DMS153 treated with DMSO at 0.1 percent for 48 hours (cell line): Measurements from ENCODE around the gene ZAP70.
A peak's percentile ranks its signal among the peaks of the same experiment; 100 is the strongest.

Experiments used
- DNase-seq: peaks from one replicate; lab custom pipeline; 2025; ENCODE audit not compliant: unreplicated experiment; lab: John Stamatoyannopoulos, UW

Gene ZAP70

DNA sequence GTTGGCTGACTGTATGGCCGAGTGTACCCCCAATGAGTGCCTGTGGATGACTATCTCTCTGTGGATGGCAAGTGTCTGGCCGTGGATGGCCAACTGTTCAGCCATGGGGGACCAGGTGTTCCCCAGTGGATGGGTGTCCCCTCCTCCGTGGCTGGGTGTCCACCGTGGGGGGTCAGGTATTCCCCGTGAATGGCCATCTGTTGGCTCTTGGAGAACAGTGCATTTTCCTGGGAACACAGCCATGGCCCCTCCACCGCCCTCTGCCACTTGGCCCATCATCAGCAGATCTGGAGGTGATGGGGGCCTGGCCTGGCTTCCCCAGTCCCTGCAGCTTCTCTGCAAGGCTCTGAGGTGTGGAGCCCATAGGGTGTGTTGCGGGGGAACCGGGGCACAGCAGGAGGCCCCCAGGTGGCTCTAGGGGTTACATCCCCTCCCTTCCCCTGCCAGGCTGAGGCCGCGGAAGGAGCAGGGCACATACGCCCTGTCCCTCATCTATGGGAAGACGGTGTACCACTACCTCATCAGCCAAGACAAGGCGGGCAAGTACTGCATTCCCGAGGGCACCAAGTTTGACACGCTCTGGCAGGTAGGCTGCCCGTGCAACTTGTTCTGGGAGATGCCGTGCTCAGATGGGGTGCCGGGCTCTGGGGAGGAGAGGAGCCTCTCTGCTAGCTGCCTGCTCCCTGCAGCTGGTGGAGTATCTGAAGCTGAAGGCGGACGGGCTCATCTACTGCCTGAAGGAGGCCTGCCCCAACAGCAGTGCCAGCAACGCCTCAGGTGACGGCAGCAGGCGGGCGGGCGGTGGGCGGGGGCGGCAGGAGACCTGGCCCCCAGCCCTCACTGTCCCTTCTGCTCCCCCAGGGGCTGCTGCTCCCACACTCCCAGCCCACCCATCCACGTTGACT, 19.3 kb downstream of the ZAP70 start:
- DNase-seq: no peak

DNA sequence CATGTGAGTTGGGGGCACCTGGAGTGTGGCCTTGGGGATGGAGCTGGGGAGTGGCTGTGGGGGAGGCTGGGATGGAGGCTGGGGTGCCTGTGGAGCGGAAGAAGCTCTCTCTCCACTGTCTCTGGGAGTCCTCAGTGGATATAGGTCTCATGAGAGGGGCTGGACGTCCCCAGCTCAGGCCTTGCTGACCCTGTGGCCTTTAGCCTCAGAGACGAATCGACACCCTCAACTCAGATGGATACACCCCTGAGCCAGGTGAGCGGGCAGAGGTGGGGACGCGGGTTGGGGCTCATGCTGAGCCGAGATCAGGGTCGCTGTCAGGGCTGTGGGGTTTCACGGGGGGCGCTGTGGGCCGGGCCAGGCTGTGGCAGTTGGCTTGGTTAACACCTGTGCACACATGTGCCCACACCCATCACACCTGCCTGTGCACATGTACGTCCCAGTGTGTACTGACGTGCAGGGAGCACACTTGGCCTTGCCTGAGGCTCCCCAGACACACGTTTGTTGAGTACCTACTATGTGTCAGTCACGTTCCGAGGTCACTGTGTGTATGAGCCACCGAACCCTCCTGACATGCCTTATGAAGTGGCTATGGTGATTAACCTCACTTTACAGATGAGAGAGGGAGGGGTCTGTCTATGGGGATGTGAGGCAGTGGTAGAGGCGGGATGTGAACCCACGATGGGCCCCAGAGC, 20.1 kb downstream of the ZAP70 start:
- DNase-seq: no peak

DNA sequence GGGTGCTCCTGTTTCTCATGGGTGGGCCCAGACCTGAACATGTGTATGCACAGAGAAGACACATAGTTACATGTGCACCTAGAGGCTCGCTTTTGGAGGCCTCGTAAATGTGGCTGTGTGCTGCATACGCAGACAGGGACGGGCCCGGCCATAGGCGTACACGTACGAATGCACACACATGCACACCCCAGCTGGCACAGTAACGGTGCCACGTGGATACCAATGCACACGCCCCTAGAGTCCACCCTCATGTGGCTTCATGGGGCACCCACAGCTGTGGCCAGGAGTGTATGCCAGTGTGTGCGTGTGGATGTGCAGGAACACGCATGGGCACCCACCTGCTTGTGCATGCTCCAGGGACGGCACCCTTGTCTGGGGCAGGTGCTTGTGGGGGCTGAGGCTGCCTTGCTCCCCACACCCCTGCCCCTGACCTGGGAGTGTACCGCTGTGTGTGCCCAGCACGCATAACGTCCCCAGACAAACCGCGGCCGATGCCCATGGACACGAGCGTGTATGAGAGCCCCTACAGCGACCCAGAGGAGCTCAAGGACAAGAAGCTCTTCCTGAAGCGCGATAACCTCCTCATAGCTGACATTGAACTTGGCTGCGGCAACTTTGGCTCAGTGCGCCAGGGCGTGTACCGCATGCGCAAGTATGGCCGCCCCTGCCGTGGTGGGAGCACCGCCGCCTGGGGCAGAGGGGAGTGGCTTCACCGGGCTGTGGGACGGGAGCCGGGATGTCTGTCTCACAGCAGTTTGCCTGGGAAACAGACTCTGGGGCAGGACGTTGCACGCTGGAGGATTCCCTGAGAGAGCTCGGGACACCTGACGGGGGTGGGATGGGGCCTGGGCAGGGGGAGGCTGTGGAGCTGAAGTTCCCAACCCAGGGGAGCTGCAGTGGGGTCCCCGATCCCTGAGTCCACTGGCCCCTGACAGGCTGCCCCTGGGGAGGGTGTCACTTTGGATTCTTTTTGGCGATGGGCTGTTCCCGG, 21.0 kb downstream of the ZAP70 start:
- no peak for DNase-seq

DNA sequence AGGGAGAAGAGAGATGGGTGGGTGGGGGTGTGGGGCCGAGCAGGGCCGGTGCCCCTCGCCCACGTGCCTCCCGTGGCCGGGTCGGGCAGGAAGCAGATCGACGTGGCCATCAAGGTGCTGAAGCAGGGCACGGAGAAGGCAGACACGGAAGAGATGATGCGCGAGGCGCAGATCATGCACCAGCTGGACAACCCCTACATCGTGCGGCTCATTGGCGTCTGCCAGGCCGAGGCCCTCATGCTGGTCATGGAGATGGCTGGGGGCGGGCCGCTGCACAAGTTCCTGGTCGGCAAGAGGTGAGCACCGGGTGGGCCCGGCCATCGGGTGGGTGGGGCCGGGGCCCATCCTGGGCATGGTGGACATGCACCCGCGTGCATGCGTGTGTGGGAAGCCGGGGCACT, 21.8 kb downstream of the ZAP70 start:
- DNase-seq: no peak

GRCh38 chr2:97736185-97736584, 22.8 kb downstream of the ZAP70 start:
- DNase-seq: no peak

GRCh38 chr2:97736608-97737330, 23.4 kb downstream of the ZAP70 start:
- no peak for DNase-seq

- DNase-seq: no peak
Measured at GRCh38 chr2:97737421-97738178, 24.2 kb downstream of the ZAP70 start.

DNA sequence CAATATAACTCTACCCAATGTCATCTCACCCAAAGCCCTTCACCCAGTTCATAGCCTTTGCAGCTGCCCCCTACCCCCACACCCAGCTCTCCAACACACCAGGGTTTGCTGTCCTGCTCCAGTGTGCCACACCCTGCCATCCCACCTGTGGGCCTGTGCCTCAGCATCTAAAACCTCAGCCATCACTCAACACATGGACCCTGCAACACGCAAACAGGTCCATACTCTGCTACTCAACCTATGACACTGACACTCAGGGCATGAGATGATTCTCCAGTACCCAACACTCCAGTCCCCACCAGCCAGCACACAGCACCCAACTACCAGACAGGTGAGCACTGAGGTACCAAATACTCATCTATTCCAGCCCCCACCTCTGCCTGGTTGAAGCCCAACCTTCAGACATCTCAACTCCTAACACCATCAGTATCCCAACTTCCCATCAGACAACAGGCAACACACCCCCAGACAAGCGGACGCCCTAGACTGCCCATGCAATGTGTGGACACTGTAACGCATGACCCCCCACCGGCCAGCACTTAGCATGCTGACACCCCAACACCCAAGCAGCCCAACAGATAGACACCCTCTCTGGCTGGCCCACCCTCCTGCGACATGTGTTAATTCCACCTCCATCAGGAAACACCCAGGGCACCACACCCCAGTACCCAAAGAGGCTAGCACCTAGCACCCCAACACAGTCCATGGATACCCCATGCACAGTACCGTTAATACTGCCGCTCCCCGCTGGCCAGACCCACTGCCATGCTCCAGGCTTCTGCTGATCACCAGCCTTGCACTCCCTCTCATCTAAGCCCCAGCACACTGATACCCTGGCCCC, 25.0 kb downstream of the ZAP70 start:
- DNase-seq: no peak

GRCh38 chr2:97739020-97739892, 25.9 kb downstream of the ZAP70 start:
- no peak for DNase-seq

- no peak for DNase-seq
Measured at GRCh38 chr2:97739893-97740245, 26.5 kb downstream of the ZAP70 start.

- peak; percentile 68 for DNase-seq
Measured at GRCh38 chr2:97740590-97741182, 27.3 kb downstream of the ZAP70 start.

DNA sequence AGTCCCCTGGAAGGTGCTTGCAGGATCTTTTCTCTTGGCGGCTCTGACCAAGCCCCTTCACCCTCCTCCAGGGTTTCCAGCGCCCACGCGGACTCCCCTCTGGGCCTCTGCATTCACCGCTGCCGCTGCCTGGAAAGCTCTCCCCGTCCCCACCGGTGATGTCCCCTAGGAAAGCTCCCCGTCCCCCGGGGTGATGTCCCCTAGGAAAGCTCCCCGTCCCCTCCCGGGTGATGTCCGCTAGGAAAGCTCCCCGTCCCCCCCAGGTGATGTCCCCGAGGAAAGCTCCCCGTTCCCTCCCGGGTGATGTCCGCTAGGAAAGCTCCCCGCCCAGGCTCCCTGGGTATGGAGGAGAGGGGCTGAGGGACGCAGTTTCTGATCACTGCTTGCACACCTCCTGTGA, 27.9 kb downstream of the ZAP70 start:
- DNase-seq: no peak

- no peak for DNase-seq
Measured at GRCh38 chr2:97741686-97742085, 28.3 kb downstream of the ZAP70 start.

DNA sequence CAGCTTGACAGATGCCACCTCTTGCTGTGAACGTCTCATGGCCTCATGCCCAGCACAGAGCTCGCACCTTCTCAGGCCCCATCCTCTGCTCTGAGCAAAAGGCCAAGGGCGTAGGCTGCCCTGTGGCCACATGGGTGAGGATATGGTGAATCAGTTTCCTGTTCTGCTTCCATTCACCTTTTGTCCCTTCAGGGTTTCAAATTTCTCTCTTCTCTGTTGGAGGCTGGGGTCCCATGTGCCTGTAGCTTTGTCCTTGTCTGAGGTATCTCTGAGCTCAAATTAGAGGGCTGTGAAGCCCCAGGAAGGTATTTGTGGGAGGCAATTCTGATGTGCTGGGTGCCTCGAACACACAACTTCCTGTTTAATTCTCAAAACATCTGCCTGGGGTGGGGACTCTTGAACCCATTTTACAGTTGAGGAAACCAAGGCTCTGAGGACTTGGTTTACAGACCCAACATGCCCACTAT, 29.0 kb downstream of the ZAP70 start:
- no peak for DNase-seq

GRCh38 chr2:97743913-97744312, 30.5 kb downstream of the ZAP70 start:
- DNase-seq: no peak

DNA sequence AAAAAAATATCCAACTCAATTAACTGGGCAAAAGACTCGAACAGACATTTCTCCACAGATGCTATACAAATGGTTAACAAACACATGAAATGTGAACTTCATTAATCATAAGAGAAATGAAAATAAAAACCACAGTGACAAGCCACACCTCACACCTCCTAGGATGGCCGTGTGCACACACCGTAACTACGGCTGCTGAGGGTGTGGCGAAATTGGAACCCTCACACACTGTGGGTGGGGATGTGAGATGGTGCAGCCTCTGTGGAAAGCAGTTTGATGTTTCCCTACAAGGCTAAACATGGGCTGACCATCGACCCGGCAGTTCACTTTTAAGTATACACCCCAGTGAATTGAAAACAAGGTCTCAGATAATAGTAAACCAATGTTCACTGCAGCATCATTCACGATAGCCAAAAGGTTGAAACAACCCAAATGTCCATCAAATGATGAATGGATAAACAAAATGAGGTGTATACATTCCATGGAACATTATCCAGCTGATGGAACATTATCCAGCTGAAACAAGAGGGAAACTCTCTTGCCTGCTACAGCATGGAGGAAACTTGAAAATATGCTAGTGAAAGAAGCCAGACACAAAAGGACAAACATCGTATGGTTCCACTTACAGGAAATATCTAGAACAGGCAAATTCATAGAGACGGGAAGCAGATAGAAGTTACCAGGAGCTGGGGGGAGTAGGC, 32.2 kb downstream of the ZAP70 start:
- no peak for DNase-seq

GRCh38 chr2:97747285-97747684, 33.9 kb downstream of the ZAP70 start:
- DNase-seq: no peak
